ENCODE results near the gene LDLRAD3.

DNA sequence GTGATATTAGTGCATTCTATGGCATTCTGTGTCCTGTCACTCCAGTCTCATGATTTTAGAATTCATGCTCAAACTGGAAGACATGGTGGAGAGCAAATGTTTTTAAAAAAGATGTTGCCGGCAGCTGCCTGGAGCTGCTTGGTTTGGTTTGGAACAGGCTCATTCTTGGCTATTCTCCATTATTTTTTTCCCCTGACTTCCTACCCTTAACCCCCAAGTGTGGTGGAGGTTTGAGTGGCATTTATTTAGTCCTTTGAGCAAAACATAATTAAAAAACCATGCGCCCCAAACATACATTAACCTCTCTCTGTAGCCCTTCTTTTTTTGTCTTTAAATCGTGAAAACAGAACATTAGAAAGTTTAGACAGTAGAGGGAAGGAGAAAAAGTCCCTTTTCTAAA is 94.7 kb downstream of the LDLRAD3 start:
- TF ChIP-seq CTCF (conservative IDR thresholded peaks at IDR 0.05 in 1 of 2, IDR thresholded peaks at IDR 0.05 in 1 of 2; ENCODE audit: extremely low read depth in 1 of 2, insufficient read depth in 1 of 2, low read depth in 1 of 2, low read length in 2 of 2) (no peak), EZH2 (IDR thresholded peaks at IDR 0.05; ENCODE audit: borderline replicate concordance, low read length) (no peak)

All from mammary epithelial cell (primary cell).